Nephron progenitor cell (in vitro differentiated cells): ENCODE data around the gene SSH3.
"Not testable (repeated sequence)": the region's sequence is repeated elsewhere in the genome, so short reads cannot be mapped to it uniquely, and the experiment has no call there.

Experiments used
- DNase-seq: peaks from one replicate; pipeline ENCODE4 v3.0.0; 2021
- H3K27ac Mint-ChIP-seq: 2 replicates; pipeline ENCODE4 v1.8.0; 2021; ENCODE audit warnings: mild to moderate bottlenecking, moderate library complexity, mixed read lengths
- H3K27me3 Mint-ChIP-seq: 2 replicates; pipeline ENCODE4 v1.8.0; 2021; ENCODE audit warnings: mild to moderate bottlenecking, low read depth, mixed read lengths; ENCODE audit not compliant: poor library complexity
- H3K36me3 Mint-ChIP-seq: 2 replicates; pipeline ENCODE4 v1.8.0; 2021; ENCODE audit warnings: low read depth, mixed read lengths
- H3K4me1 Mint-ChIP-seq: 2 replicates; pipeline ENCODE4 v1.8.0; 2021; ENCODE audit warnings: mixed read lengths
- H3K4me3 Mint-ChIP-seq: 2 replicates; pipeline ENCODE4 v1.8.0; 2021; ENCODE audit warnings: mild to moderate bottlenecking, moderate library complexity, mixed read lengths
- H3K9me3 Mint-ChIP-seq: 2 replicates; pipeline ENCODE4 v1.8.0; 2021; ENCODE audit warnings: mild to moderate bottlenecking, moderate library complexity, mixed read lengths
- CTCF ChIP-seq: fragments of 200-600 bp; sonication (generic); IDR thresholded peaks from 2 replicates; pipeline ENCODE4 v1.5.0; 2021; ENCODE audit warnings: antibody characterized with exemption

SSH3 gene

GRCh38 chr11:67256477-67257135, 46.7 kb upstream of the SSH3 start:
- H3K27ac Mint-ChIP-seq: peak overlapping the region; percentile 87
- no peak for TF ChIP-seq CTCF
- peaks cover 10% of the 10 kb centered on the region for H3K4me1 Mint-ChIP-seq
- H3K27me3 Mint-ChIP-seq: peaks cover 3% of the 10 kb centered on the region
- DNase-seq: no peak
- peaks cover 57% of the 10 kb centered on the region for H3K36me3 Mint-ChIP-seq
- H3K4me3 Mint-ChIP-seq: no peak overlapping the region
- H3K9me3 Mint-ChIP-seq: no peaks in the 10 kb centered on the region

GRCh38 chr11:67260406-67260805, 42.9 kb upstream of the SSH3 start:
- peak overlapping the region; percentile 19 for H3K27ac Mint-ChIP-seq
- H3K4me1 Mint-ChIP-seq: peaks cover 26% of the 10 kb centered on the region
- no peaks in the 10 kb centered on the region for H3K9me3 Mint-ChIP-seq
- H3K4me3 Mint-ChIP-seq: peak overlapping the region; percentile 54
- DNase-seq: no peak
- H3K27me3 Mint-ChIP-seq: peaks cover 13% of the 10 kb centered on the region
- TF ChIP-seq CTCF: no peak
- H3K36me3 Mint-ChIP-seq: peaks cover 24% of the 10 kb centered on the region

- Mint-ChIP-seq H3K36me3 (peaks cover 18% of the 10 kb centered on the region), H3K4me3 (peak overlapping the region; percentile 71), H3K27me3 (peaks cover 15% of the 10 kb centered on the region), H3K4me1 (peaks cover 31% of the 10 kb centered on the region)
- peak; percentile 84 for DNase-seq
- not testable (repeated sequence) for H3K27ac Mint-ChIP-seq, H3K9me3 Mint-ChIP-seq
These were observed 42.3 kb upstream of the SSH3 start for GRCh38 chr11:67260885-67261639.

GRCh38 chr11:67261640-67261945, 41.7 kb upstream of the SSH3 start:
- Mint-ChIP-seq H3K4me1 (peaks cover 31% of the 10 kb centered on the region), H3K27ac (no peak overlapping the region), H3K4me3 (peak overlapping the region; percentile 53), H3K9me3 (no peaks in the 10 kb centered on the region), H3K27me3 (peaks cover 15% of the 10 kb centered on the region), H3K36me3 (peaks cover 17% of the 10 kb centered on the region)
- no peak for DNase-seq
- no peak for TF ChIP-seq CTCF

GRCh38 chr11:67261946-67262681, 41.2 kb upstream of the SSH3 start:
- H3K4me1 Mint-ChIP-seq: peaks cover 32% of the 10 kb centered on the region
- no peak for DNase-seq
- H3K27me3 Mint-ChIP-seq: peaks cover 15% of the 10 kb centered on the region
- H3K9me3 Mint-ChIP-seq: no peaks in the 10 kb centered on the region
- peaks cover 12% of the 10 kb centered on the region for H3K36me3 Mint-ChIP-seq
- peak overlapping the region; percentile 67 for H3K4me3 Mint-ChIP-seq
- no peak for TF ChIP-seq CTCF
- no peak overlapping the region for H3K27ac Mint-ChIP-seq
